Right cardiac atrium (tissue), 5 donors: ENCODE results near the gene PRG3. TPM values are rescaled to one million over a fixed set of nuclear protein-coding genes. Genes with fewer than 3 reads are reported as not detected.
"Not testable (repeated sequence)": the region's sequence is repeated elsewhere in the genome, so short reads cannot be mapped to it uniquely, and the experiment has no call there.

Experiments
- ATAC-seq, 2 donors: fragments of 200-7000 bp; cut with Tn5 transposase; one replicate each; pipeline versions ENCODE4 v1.8.0 to v1.9.1; 2020; ENCODE audit warnings: moderate library complexity in 2 of 2, mild to moderate bottlenecking in 1 of 2
- DNase-seq, 3 donors: peaks; one replicate each; pipeline ENCODE4 v3.0.0-alpha.2; 2020
- H3K27ac ChIP-seq: one replicate; pipeline ENCODE4 v1.5.1; 2013; ENCODE audit warnings: mild to moderate bottlenecking, low read length, control low read depth, moderate library complexity
- H3K27me3 ChIP-seq: one replicate; pipeline ENCODE4 v1.6.1; 2013; ENCODE audit not compliant: control insufficient read depth, insufficient read depth
- H3K4me1 ChIP-seq: one replicate; pipeline ENCODE4 v1.6.1; 2013; ENCODE audit warnings: low read length; ENCODE audit not compliant: control insufficient read depth, insufficient read depth
- H3K4me3 ChIP-seq: one replicate; pipeline ENCODE4 v1.5.1; 2013; ENCODE audit warnings: low read length, control low read depth
- H3K9me3 ChIP-seq: one replicate; pipeline ENCODE4 v1.6.1; 2013; ENCODE audit warnings: low read length; ENCODE audit not compliant: control insufficient read depth
- WGBS: extraction: QIAGEN DNeasy Blood & Tissue Kit; methylation state at CpG from one replicate; pipeline ENCODE4 v1.1.7; 2013; 5-methylcytosine and 5-hydroxymethylcytosine counted together
- intact Hi-C, 4 donors: fragments of 100-400 bp; cut with DNase I; formaldehyde crosslinking; loops; one replicate each; pipeline versions ENCODE4 v1.11.0 to v1.14.0; 2022 to 2023
- polyA plus RNA-seq: library from polyadenylated mRNA; stranded (reverse); fragments of 200-250 nt; gene quantifications from one replicate; pipeline ENCODE4 v1.2.3, GENCODE V29; 2013
- total RNA-seq, 4 donors: library from RNA; stranded (reverse); fragmentation: NEBNext Ultra II Directional; extraction: Animal tissue kit (Norgen Biotek cat#: 25700); gene quantifications; one replicate each; pipeline ENCODE4 v1.2.1, GENCODE V29; 2021
- donor health status: healthy with polysubstance abuse.
- donor health status: DM: no; HTN: yes; CAD: no.
- donor health status: DM: no; HTN: no; CAD: no.
- donor health status: DM: no; HTN: yes; CAD: no; lungs with severe emphysema.
- donor health status: DM: yes; HTN: yes; CAD: no.

The PRG3 gene
- total and polyA plus RNA-seq, 5 donors: not detected

DNA sequence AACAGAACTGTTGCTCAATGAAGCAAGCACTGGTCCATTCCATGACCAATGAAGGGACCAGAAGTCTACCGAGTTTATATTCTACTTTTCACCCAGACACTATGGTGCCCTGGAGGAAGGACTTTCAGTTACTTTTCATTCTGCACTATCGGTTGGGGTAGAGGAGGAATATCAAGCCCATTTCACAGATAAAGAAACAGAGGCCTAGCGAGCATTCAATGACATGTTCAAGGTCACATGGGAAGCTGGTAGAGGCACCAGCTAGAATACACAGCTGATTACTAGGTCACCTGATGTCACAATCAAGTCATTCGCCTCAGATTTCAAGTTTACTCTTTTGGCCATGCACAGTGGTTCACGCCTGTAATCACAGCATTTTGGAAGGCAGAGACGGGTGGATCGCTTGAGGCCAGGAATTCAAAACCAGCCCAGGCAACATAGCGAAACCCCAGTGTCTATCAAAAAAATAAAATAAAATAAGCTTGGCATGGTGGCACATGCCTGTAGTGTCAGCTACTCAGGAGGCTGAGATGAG, 27.1 kb upstream of the PRG3 start:
- Histone ChIP-seq H3K9me3 (no peaks in the 10 kb centered on the region), H3K4me3 (no peak overlapping the region), H3K27ac (peak overlapping the region; percentile 25), H3K4me1 (peaks cover 8% of the 10 kb centered on the region), H3K27me3 (no peaks in the 10 kb centered on the region)
- no peak for DNase-seq
- intact Hi-C loops: no loop called here
- ATAC-seq: no peak
- 91% methylated on average over 8 of the region's 8 CpGs for WGBS

GRCh38 chr11:57407010-57407920, 26.3 kb upstream of the PRG3 start:
- Histone ChIP-seq H3K27me3 (no peaks in the 10 kb centered on the region), H3K4me1 (peaks cover 8% of the 10 kb centered on the region), H3K4me3 (no peak overlapping the region), H3K27ac (peak overlapping the region; percentile 36), H3K9me3 (no peaks in the 10 kb centered on the region)
- peak in 1 of 2 donors; percentile 30 for ATAC-seq
- DNase-seq: no peak
- intact Hi-C loops: no loop called here
- 69% methylated on average over 9 of the region's 9 CpGs for WGBS

GRCh38 chr11:57406337-57406904, 25.5 kb upstream of the PRG3 start:
- H3K4me3 ChIP-seq: no peak overlapping the region
- peaks cover 8% of the 10 kb centered on the region for H3K4me1 ChIP-seq
- DNase-seq: peak in 2 of 3 donors; percentile 47 to 67
- 49% methylated on average over 4 of the region's 4 CpGs for WGBS
- H3K27me3 ChIP-seq: no peaks in the 10 kb centered on the region
- H3K9me3 ChIP-seq: no peaks in the 10 kb centered on the region
- peak; percentile 76 to 86 for ATAC-seq
- intact Hi-C loops: no loop called here
- H3K27ac ChIP-seq: peak overlapping the region; percentile 51

GRCh38 chr11:57405271-57405860, 24.4 kb upstream of the PRG3 start:
- no peaks in the 10 kb centered on the region for H3K9me3 ChIP-seq
- DNase-seq (peak in 2 of 3 donors; percentile 27 to 52), ATAC-seq (peak; percentile 29 to 42)
- peaks cover 8% of the 10 kb centered on the region for H3K4me1 ChIP-seq
- H3K27ac ChIP-seq: no peak overlapping the region
- no peak overlapping the region for H3K4me3 ChIP-seq
- no peaks in the 10 kb centered on the region for H3K27me3 ChIP-seq
- intact Hi-C loops: no loop called here
- 81% methylated on average over 4 of the region's 4 CpGs for whole genome bisulfite sequencing

GRCh38 chr11:57403802-57404147, 22.8 kb upstream of the PRG3 start:
- intact Hi-C loops: no loop called here
- H3K27me3 ChIP-seq: no peaks in the 10 kb centered on the region
- peaks cover 8% of the 10 kb centered on the region for H3K4me1 ChIP-seq
- WGBS: 88% methylated on average over 2 of the region's 2 CpGs
- H3K27ac ChIP-seq: no peak overlapping the region
- H3K9me3 ChIP-seq: no peaks in the 10 kb centered on the region
- DNase-seq (no peak), ATAC-seq (no peak)
- H3K4me3 ChIP-seq: no peak overlapping the region

DNA sequence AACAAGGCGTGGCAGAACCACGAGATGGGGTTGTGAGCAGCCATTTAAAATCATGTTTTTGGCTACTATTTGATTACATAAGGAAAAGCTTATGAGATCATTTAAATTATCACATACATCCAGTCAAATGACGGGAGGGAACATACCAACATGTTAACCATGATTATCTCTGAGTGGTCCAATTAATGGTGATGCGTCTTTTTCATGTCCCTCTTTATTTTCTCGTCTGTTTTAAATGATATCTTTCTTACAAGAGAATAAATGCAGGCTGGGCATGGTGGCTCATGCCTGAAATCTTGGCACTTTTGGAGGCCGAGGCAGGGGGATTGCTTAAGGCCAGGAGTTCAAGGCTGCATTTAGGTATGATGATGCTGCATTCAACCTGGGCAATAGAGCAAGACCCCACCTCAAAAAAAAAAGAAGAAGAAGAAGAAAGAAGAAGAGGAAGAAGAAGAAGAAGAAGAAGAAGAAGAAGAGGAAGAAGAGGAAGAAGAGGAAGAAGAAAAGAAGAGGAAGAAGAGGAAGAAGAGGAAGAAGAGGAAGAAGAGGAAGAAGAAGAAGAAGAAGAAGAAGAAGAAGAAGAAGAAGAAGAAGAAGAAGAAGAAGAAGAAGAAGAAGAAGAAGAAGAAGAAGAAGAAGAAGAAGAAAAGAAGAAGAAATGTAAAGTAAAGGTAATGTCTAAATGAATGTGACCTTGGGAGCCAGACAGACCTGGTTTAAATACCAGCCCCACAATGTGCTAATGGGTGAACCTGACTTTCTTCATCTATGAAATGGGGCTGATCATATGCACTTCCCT, 22.3 kb upstream of the PRG3 start:
- intact Hi-C loops, H3K9me3 ChIP-seq, ATAC-seq, H3K4me3 ChIP-seq, DNase-seq, H3K27me3 ChIP-seq, H3K27ac ChIP-seq, H3K4me1 ChIP-seq: not testable (repeated sequence)
- 76% methylated on average over 6 of the region's 6 CpGs for WGBS

GRCh38 chr11:57402188-57403002, 21.4 kb upstream of the PRG3 start:
- H3K9me3 ChIP-seq: no peaks in the 10 kb centered on the region
- no peak overlapping the region for H3K27ac ChIP-seq
- H3K27me3 ChIP-seq: no peaks in the 10 kb centered on the region
- 52% methylated on average over 6 of the region's 6 CpGs for WGBS
- peaks cover 8% of the 10 kb centered on the region for H3K4me1 ChIP-seq
- intact Hi-C loops: no loop called here
- no peak for DNase-seq
- no peak overlapping the region for H3K4me3 ChIP-seq
- ATAC-seq: no peak

DNA sequence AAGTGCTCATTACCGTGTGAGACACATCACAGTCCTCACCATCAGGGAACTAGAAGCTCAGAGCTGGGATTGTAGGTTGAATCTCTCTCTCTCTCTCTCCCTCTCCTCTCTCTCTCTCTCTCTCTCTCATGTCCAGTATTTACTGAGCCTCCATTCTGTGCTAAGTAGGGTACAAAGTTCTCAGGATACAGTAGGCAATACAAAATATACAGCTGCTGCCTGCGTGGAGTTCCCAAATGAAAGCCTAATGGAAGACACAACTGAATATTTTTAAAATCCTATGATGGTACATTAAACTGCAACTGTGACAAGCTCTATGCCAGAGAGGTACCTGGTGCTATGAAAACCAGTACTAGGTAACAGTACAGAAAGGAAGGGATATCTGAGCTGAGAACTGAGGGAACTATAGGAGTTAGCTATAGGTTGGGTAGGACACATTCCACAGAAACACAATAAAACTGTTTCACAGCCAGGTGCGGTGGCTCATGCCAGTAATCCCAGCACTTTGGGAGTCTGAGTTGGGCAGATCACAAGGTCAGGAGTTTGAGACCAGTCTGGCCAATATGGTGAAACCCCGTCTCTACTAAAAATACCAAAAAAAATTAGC, 19.1 kb upstream of the PRG3 start:
- WGBS: 92% methylated on average over 4 of the region's 4 CpGs
- ATAC-seq (no peak), DNase-seq (no peak)
- intact Hi-C loops: no loop called here
- H3K4me3 ChIP-seq: no peak overlapping the region
- H3K9me3 ChIP-seq: no peaks in the 10 kb centered on the region
- no peaks in the 10 kb centered on the region for H3K27me3 ChIP-seq
- H3K27ac ChIP-seq: no peak overlapping the region
- no peaks in the 10 kb centered on the region for H3K4me1 ChIP-seq

- no peak for DNase-seq
- no peaks in the 10 kb centered on the region for H3K27me3 ChIP-seq
- no peak overlapping the region for H3K27ac ChIP-seq
- no peak for ATAC-seq
- intact Hi-C loops: no loop called here
- no peaks in the 10 kb centered on the region for H3K9me3 ChIP-seq
- H3K4me1 ChIP-seq: no peaks in the 10 kb centered on the region
- whole genome bisulfite sequencing: 68% methylated on average over 5 of the region's 5 CpGs
- no peak overlapping the region for H3K4me3 ChIP-seq
These were observed 18.3 kb upstream of the PRG3 start for GRCh38 chr11:57399221-57399620.
